ENCODE results near the gene GDI2. TPM values are rescaled to one million over a fixed set of nuclear protein-coding genes. Genes with fewer than 3 reads are reported as not detected.
A peak's percentile ranks its signal among the peaks of the same experiment; 100 is the strongest.

Gene GDI2
- total RNA-seq, 1 donor from 2014 or later: 192 TPM

- intact Hi-C loops (cut with DNase I): no loop called here
- Histone ChIP-seq H3K4me1 (no peaks in the 10 kb centered on the region), H3K27ac (no peak overlapping the region), H3K9me3 (no peaks in the 10 kb centered on the region), H3K36me3 (peaks cover 70% of the 10 kb centered on the region), H3K4me3 (no peak overlapping the region), H3K27me3 (ENCODE audit: low read depth) (no peaks in the 10 kb centered on the region)
- DNase-seq (no peak), ATAC-seq (no peak)
- TF ChIP-seq CTCF (IDR thresholded peaks at IDR 0.05): no peak
Observed at GRCh38 chr10:5757766-5758517, 55.3 kb downstream of the GDI2 start.

GRCh38 chr10:5752301-5752871, 60.8 kb downstream of the GDI2 start:
- Histone ChIP-seq H3K27me3 (ENCODE audit: low read depth) (no peaks in the 10 kb centered on the region), H3K9me3 (no peaks in the 10 kb centered on the region), H3K36me3 (peaks cover 59% of the 10 kb centered on the region), H3K4me1 (no peaks in the 10 kb centered on the region), H3K27ac (no peak overlapping the region), H3K4me3 (no peak overlapping the region)
- TF ChIP-seq CTCF (IDR thresholded peaks at IDR 0.05): no peak
- intact Hi-C loops (cut with DNase I): no loop called here
- DNase-seq (no peak), ATAC-seq (no peak)

GRCh38 chr10:5751601-5752253, 61.5 kb downstream of the GDI2 start:
- H3K36me3 ChIP-seq: peaks cover 59% of the 10 kb centered on the region
- DNase-seq (no peak), ATAC-seq (peak in 1 of 2 donors; percentile 50)
- intact Hi-C loops (cut with DNase I): no loop called here
- H3K27ac ChIP-seq: no peak overlapping the region
- no peak overlapping the region for H3K4me3 ChIP-seq
- no peaks in the 10 kb centered on the region for H3K9me3 ChIP-seq
- no peaks in the 10 kb centered on the region for H3K4me1 ChIP-seq
- no peaks in the 10 kb centered on the region for H3K27me3 ChIP-seq (ENCODE audit: low read depth)
- no peak for TF ChIP-seq CTCF (IDR thresholded peaks at IDR 0.05)

- DNase-seq (no peak), ATAC-seq (no peak)
- intact Hi-C loops (cut with DNase I): no loop called here
- no peak overlapping the region for H3K4me3 ChIP-seq
- TF ChIP-seq CTCF (IDR thresholded peaks at IDR 0.05): no peak
- H3K27ac ChIP-seq: no peak overlapping the region
- H3K9me3 ChIP-seq: no peaks in the 10 kb centered on the region
- H3K4me1 ChIP-seq: no peaks in the 10 kb centered on the region
- H3K36me3 ChIP-seq: peaks cover 78% of the 10 kb centered on the region
- H3K27me3 ChIP-seq (ENCODE audit: low read depth): no peaks in the 10 kb centered on the region
Observed at GRCh38 chr10:5748394-5748803, 64.8 kb downstream of the GDI2 start.

GRCh38 chr10:5746197-5746596, 67.0 kb downstream of the GDI2 start:
- H3K4me1 ChIP-seq: no peaks in the 10 kb centered on the region
- H3K9me3 ChIP-seq: no peaks in the 10 kb centered on the region
- intact Hi-C loops (cut with DNase I): no loop called here
- H3K27ac ChIP-seq: no peak overlapping the region
- DNase-seq (no peak), ATAC-seq (peak in 1 of 2 donors; percentile 37)
- peaks cover 83% of the 10 kb centered on the region for H3K36me3 ChIP-seq
- H3K27me3 ChIP-seq (ENCODE audit: low read depth): no peaks in the 10 kb centered on the region
- no peak for TF ChIP-seq CTCF (IDR thresholded peaks at IDR 0.05)
- H3K4me3 ChIP-seq: no peak overlapping the region

Measured in lower lobe of right lung (tissue), 2 donors.